ENCODE data around the gene RANBP17.

The RANBP17 gene

GRCh38 chr5:171252674-171253073 lies 390.9 kb downstream of the RANBP17 start:
- Histone ChIP-seq H3K36me3 (ENCODE audit: control insufficient read depth in 1 of 2, insufficient read depth in 2 of 2, low read length in 2 of 2) (no peaks in the 10 kb centered on the region), H3K27ac (ENCODE audit: low read length) (no peak overlapping the region)

GRCh38 chr5:171258737-171259415 lies 397.1 kb downstream of the RANBP17 start:
- H3K9me3 ChIP-seq (ENCODE audit: control insufficient read depth in 1 of 2, low read length in 2 of 2), result no peaks in the 10 kb centered on the region
- no peaks in the 10 kb centered on the region for H3K4me1 ChIP-seq (ENCODE audit: control insufficient read depth in 1 of 2, insufficient read depth in 2 of 2, low read length in 2 of 2)
- H3K27me3 ChIP-seq (ENCODE audit: low read depth, low read length), result no peaks in the 10 kb centered on the region
- no peak overlapping the region for H3K27ac ChIP-seq (ENCODE audit: low read length)
- H3K4me3 ChIP-seq (ENCODE audit: low read depth in 1 of 2, low read length in 2 of 2), result no peak overlapping the region
- no peaks in the 10 kb centered on the region for H3K36me3 ChIP-seq (ENCODE audit: control insufficient read depth in 1 of 2, insufficient read depth in 2 of 2, low read length in 2 of 2)

More at GRCh38 chr5:171252674-171253073, 390.9 kb downstream of the RANBP17 start:
- Histone ChIP-seq H3K27me3 (ENCODE audit: low read depth, low read length) (no peaks in the 10 kb centered on the region), H3K4me1 (ENCODE audit: control insufficient read depth in 1 of 2, insufficient read depth in 2 of 2, low read length in 2 of 2) (no peaks in the 10 kb centered on the region), H3K4me3 (ENCODE audit: low read depth in 1 of 2, low read length in 2 of 2) (no peak overlapping the region), H3K9me3 (ENCODE audit: control insufficient read depth in 1 of 2, low read length in 2 of 2) (peaks cover 4 to 10% of the 10 kb centered on the region in 2 donors)

- no peak overlapping the region for H3K4me3 ChIP-seq (ENCODE audit: low read depth in 1 of 2, low read length in 2 of 2)
- H3K27me3 ChIP-seq (ENCODE audit: low read depth, low read length), result no peaks in the 10 kb centered on the region
- no peaks in the 10 kb centered on the region for H3K36me3 ChIP-seq (ENCODE audit: control insufficient read depth in 1 of 2, insufficient read depth in 2 of 2, low read length in 2 of 2)
- H3K9me3 ChIP-seq (ENCODE audit: control insufficient read depth in 1 of 2, low read length in 2 of 2), result no peaks in the 10 kb centered on the region
- H3K4me1 ChIP-seq (ENCODE audit: control insufficient read depth in 1 of 2, insufficient read depth in 2 of 2, low read length in 2 of 2), result no peaks in the 10 kb centered on the region
- no peak overlapping the region for H3K27ac ChIP-seq (ENCODE audit: low read length)
Observed at GRCh38 chr5:171261361-171261760, 399.5 kb downstream of the RANBP17 start.

- H3K27ac ChIP-seq (ENCODE audit: low read length), result no peak overlapping the region
- H3K36me3 ChIP-seq (ENCODE audit: control insufficient read depth in 1 of 2, insufficient read depth in 2 of 2, low read length in 2 of 2), result no peaks in the 10 kb centered on the region
- no peaks in the 10 kb centered on the region for H3K4me1 ChIP-seq (ENCODE audit: control insufficient read depth in 1 of 2, insufficient read depth in 2 of 2, low read length in 2 of 2)
- no peaks in the 10 kb centered on the region for H3K27me3 ChIP-seq (ENCODE audit: low read depth, low read length)
- no peaks in the 10 kb centered on the region for H3K9me3 ChIP-seq (ENCODE audit: control insufficient read depth in 1 of 2, low read length in 2 of 2)
- H3K4me3 ChIP-seq (ENCODE audit: low read depth in 1 of 2, low read length in 2 of 2), result no peak overlapping the region
Observed at GRCh38 chr5:171261904-171262303, 400.1 kb downstream of the RANBP17 start.

GRCh38 chr5:171263181-171263580 lies 401.4 kb downstream of the RANBP17 start:
- H3K36me3 ChIP-seq (ENCODE audit: control insufficient read depth in 1 of 2, insufficient read depth in 2 of 2, low read length in 2 of 2), result no peaks in the 10 kb centered on the region
- no peaks in the 10 kb centered on the region for H3K27me3 ChIP-seq (ENCODE audit: low read depth, low read length)
- H3K27ac ChIP-seq (ENCODE audit: low read length), result no peak overlapping the region
- H3K9me3 ChIP-seq (ENCODE audit: control insufficient read depth in 1 of 2, low read length in 2 of 2), result no peaks in the 10 kb centered on the region
- no peaks in the 10 kb centered on the region for H3K4me1 ChIP-seq (ENCODE audit: control insufficient read depth in 1 of 2, insufficient read depth in 2 of 2, low read length in 2 of 2)
- no peak overlapping the region for H3K4me3 ChIP-seq (ENCODE audit: low read depth in 1 of 2, low read length in 2 of 2)

GRCh38 chr5:171264843-171265242 lies 403.0 kb downstream of the RANBP17 start:
- Histone ChIP-seq H3K9me3 (ENCODE audit: control insufficient read depth in 1 of 2, low read length in 2 of 2) (no peaks in the 10 kb centered on the region), H3K27ac (ENCODE audit: low read length) (no peak overlapping the region), H3K27me3 (ENCODE audit: low read depth, low read length) (no peaks in the 10 kb centered on the region), H3K4me1 (ENCODE audit: control insufficient read depth in 1 of 2, insufficient read depth in 2 of 2, low read length in 2 of 2) (no peaks in the 10 kb centered on the region), H3K4me3 (ENCODE audit: low read depth in 1 of 2, low read length in 2 of 2) (no peak overlapping the region), H3K36me3 (ENCODE audit: control insufficient read depth in 1 of 2, insufficient read depth in 2 of 2, low read length in 2 of 2) (no peaks in the 10 kb centered on the region)

- H3K36me3 ChIP-seq (ENCODE audit: control insufficient read depth in 1 of 2, insufficient read depth in 2 of 2, low read length in 2 of 2), result no peaks in the 10 kb centered on the region
- H3K4me3 ChIP-seq (ENCODE audit: low read depth in 1 of 2, low read length in 2 of 2), result no peak overlapping the region
- H3K4me1 ChIP-seq (ENCODE audit: control insufficient read depth in 1 of 2, insufficient read depth in 2 of 2, low read length in 2 of 2), result no peaks in the 10 kb centered on the region
- no peaks in the 10 kb centered on the region for H3K9me3 ChIP-seq (ENCODE audit: control insufficient read depth in 1 of 2, low read length in 2 of 2)
- no peak overlapping the region for H3K27ac ChIP-seq (ENCODE audit: low read length)
- H3K27me3 ChIP-seq (ENCODE audit: low read depth, low read length), result no peaks in the 10 kb centered on the region
Observed at GRCh38 chr5:171268700-171269620, 407.1 kb downstream of the RANBP17 start.

GRCh38 chr5:171269717-171270116 lies 407.9 kb downstream of the RANBP17 start:
- Histone ChIP-seq H3K9me3 (ENCODE audit: control insufficient read depth in 1 of 2, low read length in 2 of 2) (no peaks in the 10 kb centered on the region), H3K4me3 (ENCODE audit: low read depth in 1 of 2, low read length in 2 of 2) (no peak overlapping the region), H3K27ac (ENCODE audit: low read length) (no peak overlapping the region), H3K27me3 (ENCODE audit: low read depth, low read length) (no peaks in the 10 kb centered on the region), H3K4me1 (ENCODE audit: control insufficient read depth in 1 of 2, insufficient read depth in 2 of 2, low read length in 2 of 2) (no peaks in the 10 kb centered on the region), H3K36me3 (ENCODE audit: control insufficient read depth in 1 of 2, insufficient read depth in 2 of 2, low read length in 2 of 2) (no peaks in the 10 kb centered on the region)

GRCh38 chr5:171270136-171270535 lies 408.3 kb downstream of the RANBP17 start:
- H3K4me3 ChIP-seq (ENCODE audit: low read depth in 1 of 2, low read length in 2 of 2), result no peak overlapping the region
- no peaks in the 10 kb centered on the region for H3K9me3 ChIP-seq (ENCODE audit: control insufficient read depth in 1 of 2, low read length in 2 of 2)
- no peaks in the 10 kb centered on the region for H3K4me1 ChIP-seq (ENCODE audit: control insufficient read depth in 1 of 2, insufficient read depth in 2 of 2, low read length in 2 of 2)
- no peak overlapping the region for H3K27ac ChIP-seq (ENCODE audit: low read length)
- H3K36me3 ChIP-seq (ENCODE audit: control insufficient read depth in 1 of 2, insufficient read depth in 2 of 2, low read length in 2 of 2), result no peaks in the 10 kb centered on the region
- H3K27me3 ChIP-seq (ENCODE audit: low read depth, low read length), result no peaks in the 10 kb centered on the region

- Histone ChIP-seq H3K4me3 (ENCODE audit: low read depth in 1 of 2, low read length in 2 of 2) (no peak overlapping the region), H3K36me3 (ENCODE audit: control insufficient read depth in 1 of 2, insufficient read depth in 2 of 2, low read length in 2 of 2) (no peaks in the 10 kb centered on the region), H3K27ac (ENCODE audit: low read length) (no peak overlapping the region), H3K4me1 (ENCODE audit: control insufficient read depth in 1 of 2, insufficient read depth in 2 of 2, low read length in 2 of 2) (no peaks in the 10 kb centered on the region), H3K27me3 (ENCODE audit: low read depth, low read length) (no peaks in the 10 kb centered on the region), H3K9me3 (ENCODE audit: control insufficient read depth in 1 of 2, low read length in 2 of 2) (no peaks in the 10 kb centered on the region)
Observed at GRCh38 chr5:171271798-171272197, 410.0 kb downstream of the RANBP17 start.

GRCh38 chr5:171272996-171273970 lies 411.5 kb downstream of the RANBP17 start:
- Histone ChIP-seq H3K27me3 (ENCODE audit: low read depth, low read length) (no peaks in the 10 kb centered on the region), H3K4me1 (ENCODE audit: control insufficient read depth in 1 of 2, insufficient read depth in 2 of 2, low read length in 2 of 2) (no peaks in the 10 kb centered on the region), H3K4me3 (ENCODE audit: low read depth in 1 of 2, low read length in 2 of 2) (no peak overlapping the region), H3K9me3 (ENCODE audit: control insufficient read depth in 1 of 2, low read length in 2 of 2) (no peaks in the 10 kb centered on the region), H3K27ac (ENCODE audit: low read length) (no peak overlapping the region), H3K36me3 (ENCODE audit: control insufficient read depth in 1 of 2, insufficient read depth in 2 of 2, low read length in 2 of 2) (no peaks in the 10 kb centered on the region)

All from muscle layer of duodenum (tissue), 2 donors.